WTC11 (cell line): ENCODE measurements around the gene DAG1. TPM values are rescaled to one million over a fixed set of nuclear protein-coding genes. Genes with fewer than 3 reads are reported as not detected.
A peak's percentile ranks its signal among the peaks of the same experiment; 100 is the strongest.

Experiments used
- ATAC-seq: fragments of 200-7000 bp; cut with Tn5 transposase; 2 replicates; pipeline ENCODE4 v1.10.0; 2021; ENCODE audit warnings: mild to moderate bottlenecking, moderate library complexity
- CTCF ChIA-PET: fragments of 300-600 bp; sonication (Branson Sonifier 250); formaldehyde crosslinking; loops from one replicate; lab custom pipeline; 2021; ENCODE audit warnings: antibody characterized with exemption; lab: Charles Lee
- POLR2A ChIA-PET: fragments of 350-600 bp; sonication (Branson Sonifier 250); formaldehyde crosslinking; loops from one replicate; lab custom pipeline; 2021; ENCODE audit warnings: antibody characterized with exemption; lab: Charles Lee
- DNase-seq: peaks from one replicate; pipeline ENCODE4 v3.0.0; 2021; ENCODE audit warnings: low spot score
- H3K27ac Mint-ChIP-seq: 2 replicates; pipeline ENCODE4 v1.8.0; 2021; ENCODE audit warnings: mixed read lengths
- H3K27me3 Mint-ChIP-seq: 2 replicates; pipeline ENCODE4 v1.8.0; 2021; ENCODE audit warnings: low read depth, mild to moderate bottlenecking, moderate library complexity, mixed read lengths
- H3K36me3 Mint-ChIP-seq: 2 replicates; pipeline ENCODE4 v1.8.0; 2021; ENCODE audit warnings: mixed read lengths
- H3K4me1 Mint-ChIP-seq: 2 replicates; pipeline ENCODE4 v1.8.0; 2022; ENCODE audit warnings: mixed read lengths
- H3K4me3 Mint-ChIP-seq: 2 replicates; pipeline ENCODE4 v1.8.0; 2021; ENCODE audit warnings: mild to moderate bottlenecking, moderate library complexity, mixed read lengths
- H3K9me3 Mint-ChIP-seq: 2 replicates; pipeline ENCODE4 v1.8.0; 2021; ENCODE audit warnings: mixed read lengths
- ATF6 ChIP-seq: sonication (generic); formaldehyde crosslinking; IDR thresholded peaks from 2 replicates; pipeline ENCODE4 v1.8.1; 2023; ENCODE audit warnings: mild to moderate bottlenecking, missing genetic modification reagents
- FOXJ3 ChIP-seq: sonication (generic); formaldehyde crosslinking; IDR thresholded peaks from 2 replicates; pipeline ENCODE4 v1.9.0; 2021; ENCODE audit warnings: missing genetic modification reagents, mild to moderate bottlenecking, borderline replicate concordance
- HMGA2 ChIP-seq: fragments of 250-450 bp; sonication (Bioruptor Pico); IDR thresholded peaks from 2 replicates; pipeline ENCODE4 v1.4.0; 2021; ENCODE audit warnings: mild to moderate bottlenecking, moderate library complexity
- MAX ChIP-seq: sonication (generic); formaldehyde crosslinking; IDR thresholded peaks from 2 replicates; pipeline ENCODE4 v1.8.0; 2022; ENCODE audit warnings: mild to moderate bottlenecking, missing genetic modification reagents
- NFE2L1 ChIP-seq: sonication (generic); formaldehyde crosslinking; IDR thresholded peaks from 2 replicates; pipeline ENCODE4 v1.8.1; 2023; ENCODE audit warnings: missing genetic modification reagents
- SMAD3 ChIP-seq: sonication (generic); formaldehyde crosslinking; IDR thresholded peaks from 2 replicates; pipeline ENCODE4 v1.8.0; 2022; ENCODE audit warnings: missing genetic modification reagents, mild to moderate bottlenecking, borderline replicate concordance
- SMAD4 ChIP-seq: sonication (generic); formaldehyde crosslinking; IDR thresholded peaks from 2 replicates; pipeline ENCODE4 v1.8.0; 2022; ENCODE audit warnings: mild to moderate bottlenecking, missing genetic modification reagents
- SOX15 ChIP-seq: fragments of 250-450 bp; sonication (Bioruptor Pico); IDR thresholded peaks from 2 replicates; pipeline ENCODE4 v1.9.0; 2021; ENCODE audit warnings: mild to moderate bottlenecking
- TEAD4 ChIP-seq: sonication (generic); formaldehyde crosslinking; IDR thresholded peaks from 2 replicates; pipeline ENCODE4 v1.8.0; 2022; ENCODE audit warnings: mild to moderate bottlenecking, missing genetic modification reagents
- ZMAT4 ChIP-seq: fragments of 250-450 bp; sonication (Bioruptor Pico); IDR thresholded peaks from 2 replicates; pipeline ENCODE4 v1.9.0; 2021; ENCODE audit warnings: mild to moderate bottlenecking
- ZNF219 ChIP-seq: sonication (generic); formaldehyde crosslinking; IDR thresholded peaks from 2 replicates; pipeline ENCODE4 v1.8.0; 2023; ENCODE audit warnings: missing genetic modification reagents, mild to moderate bottlenecking, borderline replicate concordance
- total RNA-seq: library from RNA; stranded (reverse); gene quantifications from 3 replicates; pipeline ENCODE4 v1.2.3, GENCODE V29; 2021
- TF ChIP-seq, protein P1 (sequence below): sonication (generic); formaldehyde crosslinking; IDR thresholded peaks from 2 replicates; pipeline ENCODE4 v1.8.1; 2022; ENCODE audit warnings: missing genetic modification reagents, borderline replicate concordance
- TF ChIP-seq, protein P2 (sequence below): sonication (generic); formaldehyde crosslinking; IDR thresholded peaks from 2 replicates; pipeline ENCODE4 v1.8.0; 2023; ENCODE audit warnings: missing genetic modification reagents, mild to moderate bottlenecking, borderline replicate concordance
- TF ChIP-seq, protein P3 (sequence below): sonication (generic); formaldehyde crosslinking; IDR thresholded peaks from 2 replicates; pipeline ENCODE4 v1.8.1; 2023; ENCODE audit warnings: mild to moderate bottlenecking, missing genetic modification reagents, moderate library complexity
- TF ChIP-seq, protein P4 (sequence below): sonication (generic); formaldehyde crosslinking; IDR thresholded peaks from 2 replicates; pipeline ENCODE4 v1.8.0; 2023; ENCODE audit warnings: missing genetic modification reagents
- TF ChIP-seq, protein P5 (sequence below): sonication (generic); formaldehyde crosslinking; IDR thresholded peaks from 2 replicates; pipeline ENCODE4 v1.8.1; 2022; ENCODE audit warnings: mild to moderate bottlenecking, moderate library complexity, missing genetic modification reagents
- TF ChIP-seq, protein P6 (sequence below): sonication (generic); formaldehyde crosslinking; IDR thresholded peaks from 2 replicates; pipeline ENCODE4 v1.8.0; 2023; ENCODE audit warnings: mild to moderate bottlenecking, missing genetic modification reagents
- TF ChIP-seq, protein P7 (sequence below): sonication (generic); formaldehyde crosslinking; IDR thresholded peaks from 2 replicates; pipeline ENCODE4 v1.8.1; 2022; ENCODE audit warnings: low read depth, missing genetic modification reagents, borderline replicate concordance

DAG1 gene
- total RNA-seq, 1 experiment from 2014 or later, result 115 TPM

- TF ChIP-seq, protein P1, sequence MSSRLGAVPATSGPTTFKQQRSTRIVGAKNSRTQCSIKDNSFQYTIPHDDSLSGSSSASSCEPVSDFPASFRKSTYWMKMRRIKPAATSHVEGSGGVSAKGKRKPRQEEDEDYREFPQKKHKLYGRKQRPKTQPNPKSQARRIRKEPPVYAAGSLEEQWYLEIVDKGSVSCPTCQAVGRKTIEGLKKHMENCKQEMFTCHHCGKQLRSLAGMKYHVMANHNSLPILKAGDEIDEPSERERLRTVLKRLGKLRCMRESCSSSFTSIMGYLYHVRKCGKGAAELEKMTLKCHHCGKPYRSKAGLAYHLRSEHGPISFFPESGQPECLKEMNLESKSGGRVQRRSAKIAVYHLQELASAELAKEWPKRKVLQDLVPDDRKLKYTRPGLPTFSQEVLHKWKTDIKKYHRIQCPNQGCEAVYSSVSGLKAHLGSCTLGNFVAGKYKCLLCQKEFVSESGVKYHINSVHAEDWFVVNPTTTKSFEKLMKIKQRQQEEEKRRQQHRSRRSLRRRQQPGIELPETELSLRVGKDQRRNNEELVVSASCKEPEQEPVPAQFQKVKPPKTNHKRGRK (CRISPR knock-in tag), result no peak
- TF ChIP-seq SMAD3 (CRISPR knock-in tag) (no peak), TEAD4 (CRISPR knock-in tag) (no peak), ZMAT4 (CRISPR knock-in tag) (no peak), SMAD4 (CRISPR knock-in tag) (no peak), HMGA2 (CRISPR knock-in tag) (no peak), FOXJ3 (CRISPR knock-in tag) (no peak), SOX15 (no peak)
- TF ChIP-seq, protein P2, sequence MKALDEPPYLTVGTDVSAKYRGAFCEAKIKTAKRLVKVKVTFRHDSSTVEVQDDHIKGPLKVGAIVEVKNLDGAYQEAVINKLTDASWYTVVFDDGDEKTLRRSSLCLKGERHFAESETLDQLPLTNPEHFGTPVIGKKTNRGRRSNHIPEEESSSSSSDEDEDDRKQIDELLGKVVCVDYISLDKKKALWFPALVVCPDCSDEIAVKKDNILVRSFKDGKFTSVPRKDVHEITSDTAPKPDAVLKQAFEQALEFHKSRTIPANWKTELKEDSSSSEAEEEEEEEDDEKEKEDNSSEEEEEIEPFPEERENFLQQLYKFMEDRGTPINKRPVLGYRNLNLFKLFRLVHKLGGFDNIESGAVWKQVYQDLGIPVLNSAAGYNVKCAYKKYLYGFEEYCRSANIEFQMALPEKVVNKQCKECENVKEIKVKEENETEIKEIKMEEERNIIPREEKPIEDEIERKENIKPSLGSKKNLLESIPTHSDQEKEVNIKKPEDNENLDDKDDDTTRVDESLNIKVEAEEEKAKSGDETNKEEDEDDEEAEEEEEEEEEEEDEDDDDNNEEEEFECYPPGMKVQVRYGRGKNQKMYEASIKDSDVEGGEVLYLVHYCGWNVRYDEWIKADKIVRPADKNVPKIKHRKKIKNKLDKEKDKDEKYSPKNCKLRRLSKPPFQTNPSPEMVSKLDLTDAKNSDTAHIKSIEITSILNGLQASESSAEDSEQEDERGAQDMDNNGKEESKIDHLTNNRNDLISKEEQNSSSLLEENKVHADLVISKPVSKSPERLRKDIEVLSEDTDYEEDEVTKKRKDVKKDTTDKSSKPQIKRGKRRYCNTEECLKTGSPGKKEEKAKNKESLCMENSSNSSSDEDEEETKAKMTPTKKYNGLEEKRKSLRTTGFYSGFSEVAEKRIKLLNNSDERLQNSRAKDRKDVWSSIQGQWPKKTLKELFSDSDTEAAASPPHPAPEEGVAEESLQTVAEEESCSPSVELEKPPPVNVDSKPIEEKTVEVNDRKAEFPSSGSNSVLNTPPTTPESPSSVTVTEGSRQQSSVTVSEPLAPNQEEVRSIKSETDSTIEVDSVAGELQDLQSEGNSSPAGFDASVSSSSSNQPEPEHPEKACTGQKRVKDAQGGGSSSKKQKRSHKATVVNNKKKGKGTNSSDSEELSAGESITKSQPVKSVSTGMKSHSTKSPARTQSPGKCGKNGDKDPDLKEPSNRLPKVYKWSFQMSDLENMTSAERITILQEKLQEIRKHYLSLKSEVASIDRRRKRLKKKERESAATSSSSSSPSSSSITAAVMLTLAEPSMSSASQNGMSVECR, result no peak
- TF ChIP-seq, protein P3, sequence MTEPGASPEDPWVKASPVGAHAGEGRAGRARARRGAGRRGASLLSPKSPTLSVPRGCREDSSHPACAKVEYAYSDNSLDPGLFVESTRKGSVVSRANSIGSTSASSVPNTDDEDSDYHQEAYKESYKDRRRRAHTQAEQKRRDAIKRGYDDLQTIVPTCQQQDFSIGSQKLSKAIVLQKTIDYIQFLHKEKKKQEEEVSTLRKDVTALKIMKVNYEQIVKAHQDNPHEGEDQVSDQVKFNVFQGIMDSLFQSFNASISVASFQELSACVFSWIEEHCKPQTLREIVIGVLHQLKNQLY (CRISPR knock-in tag), result no peak
- TF ChIP-seq, all 79 proteins: peak for 0
Observed at GRCh38 chr3:49506906-49507305, 36.8 kb downstream of the DAG1 start (continued).

DNA sequence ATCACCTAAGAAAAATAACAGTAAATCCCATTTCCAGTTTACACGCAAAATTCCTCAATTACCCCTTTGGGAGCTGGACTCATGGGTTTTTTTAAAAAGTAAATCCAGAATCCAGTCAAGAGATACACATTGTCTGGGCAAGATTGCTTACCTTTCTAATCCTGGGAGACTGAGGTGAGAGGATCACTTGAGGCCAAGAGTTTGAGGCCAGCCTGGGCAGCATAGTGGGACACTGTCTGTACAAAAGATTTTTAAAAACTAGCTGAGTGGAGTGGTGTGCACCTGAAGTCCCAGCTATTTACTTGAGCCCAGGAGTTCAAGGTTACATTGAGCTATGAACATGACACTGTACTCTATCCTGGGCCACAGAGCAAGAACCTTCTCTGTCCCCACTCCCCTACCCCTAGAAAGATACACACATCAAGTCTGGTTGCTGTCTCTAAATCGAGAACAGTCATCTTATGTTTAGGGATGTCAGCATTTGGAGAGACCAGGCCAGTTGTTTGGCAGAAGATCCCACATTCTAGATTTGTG is 39.0 kb downstream of the DAG1 start:
- ATAC-seq (no peak), DNase-seq (no peak)
- Mint-ChIP-seq H3K9me3 (no peaks in the 10 kb centered on the region), H3K4me3 (no peak overlapping the region), H3K36me3 (peaks cover 30% of the 10 kb centered on the region), H3K4me1 (no peaks in the 10 kb centered on the region), H3K27ac (0 out of 2 replicates have a peak overlapping the region, but pooled peaks have one; percentile 15), H3K27me3 (no peaks in the 10 kb centered on the region)
- POLR2A ChIA-PET, result no interaction called here
- CTCF ChIA-PET, result interaction anchor here (0.6 to 1.5 kb wide), 2 partner anchors 55 to 60 kb away, joined by 3 to 6 read pairs; no protein-coding TSS in a partner anchor
- no peak for TF ChIP-seq ATF6 (CRISPR knock-in tag)
- TF ChIP-seq, protein P4, sequence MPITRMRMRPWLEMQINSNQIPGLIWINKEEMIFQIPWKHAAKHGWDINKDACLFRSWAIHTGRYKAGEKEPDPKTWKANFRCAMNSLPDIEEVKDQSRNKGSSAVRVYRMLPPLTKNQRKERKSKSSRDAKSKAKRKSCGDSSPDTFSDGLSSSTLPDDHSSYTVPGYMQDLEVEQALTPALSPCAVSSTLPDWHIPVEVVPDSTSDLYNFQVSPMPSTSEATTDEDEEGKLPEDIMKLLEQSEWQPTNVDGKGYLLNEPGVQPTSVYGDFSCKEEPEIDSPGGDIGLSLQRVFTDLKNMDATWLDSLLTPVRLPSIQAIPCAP (CRISPR knock-in tag), result no peak
- TF ChIP-seq ZNF219 (CRISPR knock-in tag), result no peak
- TF ChIP-seq, protein P3 (CRISPR knock-in tag), result no peak
- TF ChIP-seq NFE2L1 (CRISPR knock-in tag), result no peak
- TF ChIP-seq, protein P5, sequence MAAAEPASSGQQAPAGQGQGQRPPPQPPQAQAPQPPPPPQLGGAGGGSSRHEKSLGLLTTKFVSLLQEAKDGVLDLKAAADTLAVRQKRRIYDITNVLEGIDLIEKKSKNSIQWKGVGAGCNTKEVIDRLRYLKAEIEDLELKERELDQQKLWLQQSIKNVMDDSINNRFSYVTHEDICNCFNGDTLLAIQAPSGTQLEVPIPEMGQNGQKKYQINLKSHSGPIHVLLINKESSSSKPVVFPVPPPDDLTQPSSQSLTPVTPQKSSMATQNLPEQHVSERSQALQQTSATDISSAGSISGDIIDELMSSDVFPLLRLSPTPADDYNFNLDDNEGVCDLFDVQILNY, result no peak
- TF ChIP-seq MAX (CRISPR knock-in tag), result no peak
- TF ChIP-seq, protein P6, sequence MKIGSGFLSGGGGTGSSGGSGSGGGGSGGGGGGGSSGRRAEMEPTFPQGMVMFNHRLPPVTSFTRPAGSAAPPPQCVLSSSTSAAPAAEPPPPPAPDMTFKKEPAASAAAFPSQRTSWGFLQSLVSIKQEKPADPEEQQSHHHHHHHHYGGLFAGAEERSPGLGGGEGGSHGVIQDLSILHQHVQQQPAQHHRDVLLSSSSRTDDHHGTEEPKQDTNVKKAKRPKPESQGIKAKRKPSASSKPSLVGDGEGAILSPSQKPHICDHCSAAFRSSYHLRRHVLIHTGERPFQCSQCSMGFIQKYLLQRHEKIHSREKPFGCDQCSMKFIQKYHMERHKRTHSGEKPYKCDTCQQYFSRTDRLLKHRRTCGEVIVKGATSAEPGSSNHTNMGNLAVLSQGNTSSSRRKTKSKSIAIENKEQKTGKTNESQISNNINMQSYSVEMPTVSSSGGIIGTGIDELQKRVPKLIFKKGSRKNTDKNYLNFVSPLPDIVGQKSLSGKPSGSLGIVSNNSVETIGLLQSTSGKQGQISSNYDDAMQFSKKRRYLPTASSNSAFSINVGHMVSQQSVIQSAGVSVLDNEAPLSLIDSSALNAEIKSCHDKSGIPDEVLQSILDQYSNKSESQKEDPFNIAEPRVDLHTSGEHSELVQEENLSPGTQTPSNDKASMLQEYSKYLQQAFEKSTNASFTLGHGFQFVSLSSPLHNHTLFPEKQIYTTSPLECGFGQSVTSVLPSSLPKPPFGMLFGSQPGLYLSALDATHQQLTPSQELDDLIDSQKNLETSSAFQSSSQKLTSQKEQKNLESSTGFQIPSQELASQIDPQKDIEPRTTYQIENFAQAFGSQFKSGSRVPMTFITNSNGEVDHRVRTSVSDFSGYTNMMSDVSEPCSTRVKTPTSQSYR (CRISPR knock-in tag), result no peak
- TF ChIP-seq, protein P7, sequence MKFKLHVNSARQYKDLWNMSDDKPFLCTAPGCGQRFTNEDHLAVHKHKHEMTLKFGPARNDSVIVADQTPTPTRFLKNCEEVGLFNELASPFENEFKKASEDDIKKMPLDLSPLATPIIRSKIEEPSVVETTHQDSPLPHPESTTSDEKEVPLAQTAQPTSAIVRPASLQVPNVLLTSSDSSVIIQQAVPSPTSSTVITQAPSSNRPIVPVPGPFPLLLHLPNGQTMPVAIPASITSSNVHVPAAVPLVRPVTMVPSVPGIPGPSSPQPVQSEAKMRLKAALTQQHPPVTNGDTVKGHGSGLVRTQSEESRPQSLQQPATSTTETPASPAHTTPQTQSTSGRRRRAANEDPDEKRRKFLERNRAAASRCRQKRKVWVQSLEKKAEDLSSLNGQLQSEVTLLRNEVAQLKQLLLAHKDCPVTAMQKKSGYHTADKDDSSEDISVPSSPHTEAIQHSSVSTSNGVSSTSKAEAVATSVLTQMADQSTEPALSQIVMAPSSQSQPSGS (CRISPR knock-in tag), result no peak
